Karpas-422 (cell line): ENCODE data around the gene P2RX6. TPM values are rescaled to one million over a fixed set of nuclear protein-coding genes. Genes with fewer than 3 reads are reported as not detected.

Experiments
- DNase-seq: peaks from one replicate; pipeline ENCODE4 v3.0.0-alpha.2; 2015
- H2AFZ ChIP-seq: fragments of 200-600 bp; sonication (generic); 2 replicates; pipeline ENCODE4 v1.6.1; 2014; ENCODE audit warnings: antibody characterized with exemption, low read length, mixed read lengths
- H3K27ac ChIP-seq: fragments of 200-600 bp; sonication (generic); 2 replicates; pipeline ENCODE4 v1.5.1; 2014; ENCODE audit warnings: mild to moderate bottlenecking, low read length, moderate library complexity
- H3K27me3 ChIP-seq: fragments of 200-600 bp; sonication (generic); 2 replicates; pipeline ENCODE4 v1.6.1; 2014; ENCODE audit warnings: low read length, mixed read lengths
- H3K36me3 ChIP-seq: fragments of 200-600 bp; sonication (generic); 2 replicates; pipeline ENCODE4 v1.6.1; 2014; ENCODE audit warnings: low read length, mixed read lengths; ENCODE audit not compliant: insufficient read depth
- H3K4me1 ChIP-seq: fragments of 200-600 bp; sonication (generic); 2 replicates; pipeline ENCODE4 v1.6.1; 2014; ENCODE audit warnings: mild to moderate bottlenecking, low read length, mixed read lengths
- H3K4me2 ChIP-seq: fragments of 200-600 bp; sonication (generic); 2 replicates; pipeline ENCODE4 v1.6.1; 2014; ENCODE audit warnings: low read length, low read depth, mild to moderate bottlenecking; ENCODE audit not compliant: poor library complexity, severe bottlenecking
- H3K4me3 ChIP-seq: fragments of 200-600 bp; sonication (generic); 2 replicates; pipeline ENCODE4 v1.5.1; 2014; ENCODE audit warnings: mild to moderate bottlenecking, antibody characterized with exemption, low read length, mixed read lengths
- H3K79me2 ChIP-seq: fragments of 200-600 bp; sonication (generic); 2 replicates; pipeline ENCODE4 v1.6.1; 2014; ENCODE audit warnings: mild to moderate bottlenecking, low read length, mixed read lengths
- H3K9ac ChIP-seq: fragments of 200-600 bp; sonication (generic); 2 replicates; pipeline ENCODE4 v1.6.0; 2014; ENCODE audit warnings: low read length
- H3K9me2 ChIP-seq: fragments of 200-600 bp; sonication (generic), shearing (Covaris generic); replicated peaks from 2 replicates; pipeline ENCODE4 v1.6.0; 2014; ENCODE audit warnings: mild to moderate bottlenecking, low read length, moderate library complexity; ENCODE audit not compliant: insufficient read depth
- H3K9me3 ChIP-seq: fragments of 300-700, 200-600 bp; sonication (generic); 2 replicates; pipeline ENCODE4 v1.6.1; 2014; ENCODE audit warnings: low read length, mixed read lengths
- H4K20me1 ChIP-seq: fragments of 200-600 bp; sonication (generic); 2 replicates; pipeline ENCODE4 v1.6.1; 2014; ENCODE audit warnings: mild to moderate bottlenecking, antibody characterized with exemption, low read length, low read depth; ENCODE audit not compliant: insufficient read depth
- total RNA-seq: library from RNA; depleted of rRNA; stranded (reverse); fragments of >200 nt; shearing (Covaris generic); gene quantifications from 2 replicates; pipeline ENCODE4 v1.2.3, GENCODE V29; 2014; ENCODE audit warnings: low replicate concordance

Gene P2RX6
- total RNA-seq, 1 experiment from 2014 or later, result 1.6 TPM

GRCh38 chr22:21022507-21022906 lies 7.5 kb downstream of the P2RX6 start:
- Histone ChIP-seq H3K79me2 (no peaks in the 10 kb centered on the region), H3K36me3 (no peaks in the 10 kb centered on the region), H3K9ac (no peak overlapping the region), H2AFZ (no peak overlapping the region), H4K20me1 (no peaks in the 10 kb centered on the region), H3K4me3 (no peak overlapping the region), H3K4me1 (no peaks in the 10 kb centered on the region), H3K9me3 (no peaks in the 10 kb centered on the region), H3K27me3 (no peaks in the 10 kb centered on the region), H3K4me2 (no peak overlapping the region), H3K9me2 (no peaks in the 10 kb centered on the region), H3K27ac (no peak overlapping the region)
- DNase-seq, result no peak

DNA sequence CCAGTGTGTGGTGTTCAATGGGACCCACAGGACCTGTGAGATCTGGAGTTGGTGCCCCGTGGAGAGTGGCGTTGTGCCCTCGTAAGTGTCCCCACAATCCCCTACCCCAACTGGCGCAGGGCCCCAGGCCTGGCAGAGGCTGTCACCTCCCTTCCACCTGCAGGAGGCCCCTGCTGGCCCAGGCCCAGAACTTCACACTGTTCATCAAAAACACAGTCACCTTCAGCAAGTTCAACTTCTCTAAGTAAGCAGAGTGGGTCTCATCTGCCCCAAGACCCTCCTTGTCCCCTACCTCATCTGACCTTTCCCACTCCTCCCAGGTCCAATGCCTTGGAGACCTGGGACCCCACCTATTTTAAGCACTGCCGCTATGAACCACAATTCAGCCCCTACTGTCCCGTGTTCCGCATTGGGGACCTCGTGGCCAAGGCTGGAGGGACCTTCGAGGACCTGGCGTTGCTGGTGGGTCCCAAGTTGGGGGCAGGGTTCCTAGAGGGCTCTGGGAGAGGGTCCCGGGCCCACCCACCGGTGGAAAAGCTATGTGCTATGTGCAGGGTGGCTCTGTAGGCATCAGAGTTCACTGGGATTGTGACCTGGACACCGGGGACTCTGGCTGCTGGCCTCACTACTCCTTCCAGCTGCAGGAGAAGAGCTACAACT lies 8.1 kb downstream of the P2RX6 start:
- H3K4me1 ChIP-seq, result no peaks in the 10 kb centered on the region
- H3K4me2 ChIP-seq, result no peak overlapping the region
- no peaks in the 10 kb centered on the region for H3K9me2 ChIP-seq
- H3K4me3 ChIP-seq, result no peak overlapping the region
- H3K36me3 ChIP-seq, result no peaks in the 10 kb centered on the region
- no peaks in the 10 kb centered on the region for H3K9me3 ChIP-seq
- no peaks in the 10 kb centered on the region for H4K20me1 ChIP-seq
- no peak overlapping the region for H3K9ac ChIP-seq
- no peak overlapping the region for H2AFZ ChIP-seq
- no peaks in the 10 kb centered on the region for H3K27me3 ChIP-seq
- peak; percentile 60 for DNase-seq
- H3K27ac ChIP-seq, result no peak overlapping the region
- no peaks in the 10 kb centered on the region for H3K79me2 ChIP-seq

GRCh38 chr22:21025266-21025665 lies 10.3 kb downstream of the P2RX6 start:
- Histone ChIP-seq H3K36me3 (no peaks in the 10 kb centered on the region), H3K9me2 (no peaks in the 10 kb centered on the region), H3K79me2 (no peaks in the 10 kb centered on the region), H3K27ac (no peak overlapping the region), H3K4me1 (no peaks in the 10 kb centered on the region), H3K27me3 (no peaks in the 10 kb centered on the region), H3K4me3 (no peak overlapping the region), H3K4me2 (no peak overlapping the region), H3K9me3 (no peaks in the 10 kb centered on the region), H4K20me1 (no peaks in the 10 kb centered on the region), H2AFZ (no peak overlapping the region), H3K9ac (no peak overlapping the region)
- DNase-seq, result no peak

- no peak for DNase-seq
- Histone ChIP-seq H3K27ac (no peak overlapping the region), H4K20me1 (no peaks in the 10 kb centered on the region), H3K9ac (no peak overlapping the region), H3K27me3 (no peaks in the 10 kb centered on the region), H3K4me2 (no peak overlapping the region), H3K4me1 (no peaks in the 10 kb centered on the region), H3K4me3 (no peak overlapping the region), H3K9me2 (no peaks in the 10 kb centered on the region), H3K9me3 (no peaks in the 10 kb centered on the region), H3K36me3 (no peaks in the 10 kb centered on the region), H3K79me2 (no peaks in the 10 kb centered on the region), H2AFZ (no peak overlapping the region)
Measured at GRCh38 chr22:21025763-21026755, 11.1 kb downstream of the P2RX6 start.

DNA sequence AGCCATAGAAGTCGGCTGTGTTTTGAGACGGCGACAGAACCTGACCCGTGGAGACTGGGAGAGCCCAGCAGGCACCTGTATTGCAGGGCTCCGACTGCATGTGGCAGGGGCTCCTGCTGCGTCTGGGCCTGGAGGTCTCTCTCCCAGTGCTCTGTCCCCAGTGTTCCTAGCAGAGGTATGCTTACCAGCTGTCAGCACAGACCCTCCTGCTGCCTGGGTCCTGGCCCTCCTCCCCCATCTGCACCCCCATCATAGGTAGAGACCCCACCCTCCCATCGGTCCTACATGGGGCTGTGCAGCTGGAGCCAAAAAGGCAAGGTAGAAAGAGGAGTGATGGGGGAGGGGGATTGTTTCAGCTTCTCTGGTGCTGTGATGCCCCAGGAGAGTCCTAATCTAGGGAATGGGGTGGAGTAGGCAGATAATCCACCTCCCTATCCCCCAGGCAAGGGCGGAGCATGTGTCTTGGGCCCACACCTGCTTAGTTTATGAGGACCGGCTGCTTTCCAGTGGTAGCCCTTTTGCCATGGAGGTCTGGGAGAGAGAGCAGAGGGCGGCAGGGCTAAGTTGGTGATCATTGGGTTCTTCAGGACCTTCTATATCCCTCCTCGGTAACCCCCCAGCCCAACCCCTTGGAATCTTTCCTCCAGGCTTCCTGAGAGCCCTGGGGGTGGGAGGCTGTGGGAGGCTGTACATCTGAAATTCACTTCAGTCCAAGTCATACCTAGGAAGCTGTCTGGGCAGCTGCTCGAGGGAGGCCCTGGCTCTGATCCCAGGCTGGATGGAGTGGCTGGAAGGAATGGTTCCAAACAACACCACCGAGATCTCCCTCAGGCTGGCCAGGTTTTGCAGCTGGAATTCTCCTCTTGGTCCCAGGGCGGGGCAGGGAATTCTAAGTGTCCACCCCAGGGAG lies 12.1 kb downstream of the P2RX6 start:
- no peaks in the 10 kb centered on the region for H3K4me1 ChIP-seq
- H3K4me2 ChIP-seq, result no peak overlapping the region
- no peaks in the 10 kb centered on the region for H3K27me3 ChIP-seq
- H3K79me2 ChIP-seq, result no peaks in the 10 kb centered on the region
- no peaks in the 10 kb centered on the region for H4K20me1 ChIP-seq
- DNase-seq, result no peak
- no peak overlapping the region for H2AFZ ChIP-seq
- no peaks in the 10 kb centered on the region for H3K36me3 ChIP-seq
- no peaks in the 10 kb centered on the region for H3K9me2 ChIP-seq
- H3K9ac ChIP-seq, result no peak overlapping the region
- no peak overlapping the region for H3K4me3 ChIP-seq
- no peak overlapping the region for H3K27ac ChIP-seq
- no peaks in the 10 kb centered on the region for H3K9me3 ChIP-seq

DNA sequence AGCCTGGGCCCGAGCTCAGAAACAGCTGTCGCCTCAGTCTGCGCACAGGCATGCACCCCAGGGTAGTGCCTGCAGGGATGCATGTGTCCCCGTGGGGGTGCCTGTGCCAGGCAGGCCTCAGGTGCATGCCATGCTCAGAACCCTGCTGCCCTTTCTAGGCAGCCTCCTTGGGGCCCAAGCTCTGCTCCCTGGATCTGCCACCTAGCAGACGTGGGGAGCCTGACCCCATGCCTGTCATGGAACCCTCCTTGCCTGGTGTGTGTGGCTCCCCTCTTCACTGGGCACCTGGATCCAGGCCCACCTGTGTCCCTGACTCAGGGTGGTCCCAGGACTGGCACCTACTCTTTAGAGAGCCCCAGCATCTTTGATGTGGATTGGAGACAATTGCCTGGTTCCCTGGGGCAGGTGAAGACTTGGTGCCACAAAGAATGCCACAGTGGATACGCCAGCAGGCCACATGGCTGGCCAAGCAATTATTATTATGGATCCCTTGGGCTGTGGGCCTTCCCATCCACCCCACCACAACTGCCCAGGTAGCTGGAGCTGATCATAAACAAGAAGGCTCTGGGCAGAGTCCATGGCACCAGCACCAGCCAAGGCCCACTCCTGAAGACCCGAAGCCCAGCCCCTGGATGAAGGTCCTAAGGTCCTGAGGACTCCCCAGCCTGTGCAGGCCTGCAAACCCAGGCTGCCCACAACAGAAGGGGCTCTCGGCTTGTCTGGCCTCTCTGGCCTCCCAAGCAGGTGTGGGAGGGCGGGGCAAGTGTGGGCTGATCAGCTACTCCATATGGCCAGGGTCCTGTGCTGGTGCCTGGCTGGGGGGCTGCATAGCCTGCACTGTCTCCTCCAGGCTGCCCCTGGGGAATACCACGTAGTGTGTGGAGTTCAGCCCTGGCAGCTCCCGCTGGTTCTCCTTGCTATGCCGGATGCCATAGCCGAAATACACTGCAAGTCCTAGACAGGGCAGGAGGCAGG lies 13.6 kb downstream of the P2RX6 start:
- DNase-seq, result no peak
- no peak overlapping the region for H3K4me2 ChIP-seq
- no peaks in the 10 kb centered on the region for H3K79me2 ChIP-seq
- H2AFZ ChIP-seq, result no peak overlapping the region
- H3K4me1 ChIP-seq, result no peaks in the 10 kb centered on the region
- H3K9me3 ChIP-seq, result no peaks in the 10 kb centered on the region
- H4K20me1 ChIP-seq, result no peaks in the 10 kb centered on the region
- no peak overlapping the region for H3K4me3 ChIP-seq
- no peak overlapping the region for H3K27ac ChIP-seq
- no peaks in the 10 kb centered on the region for H3K27me3 ChIP-seq
- H3K9me2 ChIP-seq, result no peaks in the 10 kb centered on the region
- H3K36me3 ChIP-seq, result no peaks in the 10 kb centered on the region
- H3K9ac ChIP-seq, result no peak overlapping the region

- no peaks in the 10 kb centered on the region for H3K9me3 ChIP-seq
- no peaks in the 10 kb centered on the region for H3K36me3 ChIP-seq
- no peak for DNase-seq
- H3K79me2 ChIP-seq, result no peaks in the 10 kb centered on the region
- no peak overlapping the region for H3K4me3 ChIP-seq
- H2AFZ ChIP-seq, result no peak overlapping the region
- no peaks in the 10 kb centered on the region for H4K20me1 ChIP-seq
- H3K27ac ChIP-seq, result no peak overlapping the region
- no peak overlapping the region for H3K9ac ChIP-seq
- H3K9me2 ChIP-seq, result no peaks in the 10 kb centered on the region
- H3K4me1 ChIP-seq, result no peaks in the 10 kb centered on the region
- no peaks in the 10 kb centered on the region for H3K27me3 ChIP-seq
- no peak overlapping the region for H3K4me2 ChIP-seq
Measured at GRCh38 chr22:21029486-21030025, 14.6 kb downstream of the P2RX6 start.
